Activated gamma-delta T cell (primary cell): ENCODE data around the gene KRTAP4-5.
"Not testable (repeated sequence)": the region's sequence is repeated elsewhere in the genome, so short reads cannot be mapped to it uniquely, and the experiment has no call there.

ENCODE experiments used
- DNase-seq: peaks from one replicate; lab custom pipeline; 2025; lab: John Stamatoyannopoulos, UW

The KRTAP4-5 gene

DNA sequence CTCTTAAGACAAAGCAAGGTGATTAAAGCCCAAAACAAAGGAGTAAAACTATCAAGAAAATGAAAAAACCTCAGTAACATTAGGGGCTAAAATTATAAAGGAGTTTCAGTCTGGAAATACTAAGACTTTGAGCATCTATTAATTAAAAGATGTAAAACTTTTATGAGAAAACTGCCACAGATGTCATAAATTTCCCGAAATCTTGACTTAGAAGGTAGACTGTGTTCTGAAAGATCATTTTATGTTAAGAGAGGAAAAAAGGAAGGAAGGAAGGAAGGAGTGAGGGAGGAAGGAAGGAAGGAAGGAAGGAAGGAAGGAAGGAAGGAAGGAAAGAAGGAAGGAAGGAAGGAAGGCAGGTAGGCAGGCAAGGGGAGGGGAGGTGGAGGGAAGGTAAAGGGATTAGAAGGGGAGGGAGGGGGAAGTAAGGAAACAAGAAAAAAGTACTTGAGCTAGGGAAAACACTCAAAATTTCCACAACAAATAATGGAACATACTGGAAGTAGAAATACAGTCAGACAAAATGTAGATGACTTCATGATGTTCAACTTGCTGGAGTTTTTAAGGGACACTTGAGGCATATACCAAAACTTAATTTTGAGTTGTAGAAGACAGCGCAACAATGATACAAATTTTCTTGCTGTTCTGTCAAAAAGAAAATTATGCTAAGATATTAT, 2.0 kb downstream of the KRTAP4-5 start:
- DNase-seq, result no peak

DNA sequence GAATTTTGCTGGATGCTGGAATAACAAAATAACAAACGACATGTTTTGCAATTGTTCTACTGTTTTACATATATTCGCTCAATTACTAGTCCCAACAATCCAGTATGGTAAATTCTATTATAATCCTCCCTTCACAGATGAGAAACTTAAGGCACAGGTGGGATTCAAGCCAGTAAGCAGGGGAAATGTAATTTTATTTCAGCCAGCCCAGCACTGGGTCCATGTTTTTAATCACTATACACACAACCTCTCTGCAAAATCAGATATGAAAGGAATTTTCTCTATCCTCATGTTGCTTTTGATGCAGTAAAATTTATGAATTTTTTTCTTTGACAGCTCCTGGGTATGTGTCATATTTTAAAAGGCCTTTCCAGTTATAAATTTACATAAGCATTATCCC, 4.4 kb downstream of the KRTAP4-5 start:
- no peak for DNase-seq

DNA sequence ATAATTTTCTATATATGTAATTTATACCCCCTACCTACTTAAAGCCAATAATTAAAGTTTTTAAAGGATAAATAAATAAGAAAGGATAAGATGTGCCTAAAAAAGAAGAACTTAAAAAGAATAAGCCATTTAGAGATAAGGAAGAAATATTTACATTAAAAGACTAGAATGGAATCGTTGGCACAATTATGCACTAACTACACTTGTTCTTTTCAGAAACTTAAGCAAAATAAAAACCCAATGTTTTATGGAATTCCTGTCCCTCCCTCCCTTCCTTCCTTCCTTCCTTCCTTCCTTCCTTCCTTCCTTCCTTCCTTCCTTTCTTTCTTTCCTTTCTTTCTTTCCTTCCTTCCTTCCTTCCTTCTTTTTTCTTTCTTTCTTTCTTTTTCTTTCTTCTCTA, 4.8 kb downstream of the KRTAP4-5 start:
- no peak for DNase-seq

DNA sequence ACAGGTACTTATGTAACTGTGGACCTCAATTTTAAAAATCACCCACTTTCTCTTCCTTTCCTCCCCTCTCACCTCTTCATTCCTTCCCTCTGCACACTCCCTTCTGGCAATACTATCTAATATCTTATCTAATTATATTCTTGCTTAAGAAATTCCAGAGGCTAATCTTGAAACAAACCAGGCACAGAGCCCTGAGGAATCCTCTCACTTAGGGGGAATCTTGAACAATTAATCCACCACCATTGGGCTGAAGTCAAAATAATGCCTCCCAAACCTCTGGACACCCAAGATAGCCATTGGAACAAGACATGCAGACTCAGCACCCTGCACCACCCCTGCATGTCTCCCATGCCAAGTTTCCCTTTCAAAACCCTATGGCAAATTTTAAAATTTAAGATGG, 8.3 kb downstream of the KRTAP4-5 start:
- DNase-seq, result no peak

DNA sequence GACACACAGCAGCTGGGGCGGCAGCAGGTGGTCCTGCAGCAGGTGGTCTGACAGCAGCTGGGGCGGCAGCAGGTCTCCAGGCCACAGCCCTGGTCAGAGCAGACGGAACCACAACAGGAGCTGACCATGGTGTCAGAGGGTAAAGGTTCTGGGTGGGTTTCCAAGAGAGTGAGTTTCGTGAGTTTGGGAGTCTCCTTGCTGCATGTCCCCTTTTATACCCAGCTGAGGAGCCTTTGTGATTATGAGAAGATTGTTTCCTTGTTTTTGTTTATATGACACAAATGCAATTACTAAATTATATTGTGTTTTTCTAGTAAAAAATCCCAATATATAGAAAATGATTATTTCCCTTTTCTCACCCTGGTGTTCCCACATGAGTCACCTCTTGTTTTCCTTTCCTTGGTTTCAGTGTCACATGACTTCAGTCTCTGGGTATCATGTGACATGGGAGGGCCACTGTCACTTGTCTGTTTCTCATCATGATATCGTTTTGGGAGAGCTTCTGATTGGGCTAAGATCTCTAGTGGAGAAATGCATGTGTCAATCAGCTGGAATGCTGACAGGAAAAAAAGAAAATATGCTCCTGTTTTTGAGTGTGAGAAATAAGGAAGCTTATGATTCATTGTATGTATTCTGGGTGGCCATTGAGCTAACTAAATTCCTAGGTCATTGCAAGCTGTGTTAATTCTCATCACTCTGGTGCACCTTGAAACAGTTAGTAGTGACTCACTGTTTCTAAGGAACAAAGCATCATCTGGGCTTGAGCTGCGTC, 9.1 kb downstream of the KRTAP4-5 start, which contains the start of gene KRTAP4-6:
KRTAP4-6 (minus strand) TSS at position 185 of the 772 bp plus-strand sequence; CDS start at position 128, 57 bp downstream.
- DNase-seq, result no peak

DNA sequence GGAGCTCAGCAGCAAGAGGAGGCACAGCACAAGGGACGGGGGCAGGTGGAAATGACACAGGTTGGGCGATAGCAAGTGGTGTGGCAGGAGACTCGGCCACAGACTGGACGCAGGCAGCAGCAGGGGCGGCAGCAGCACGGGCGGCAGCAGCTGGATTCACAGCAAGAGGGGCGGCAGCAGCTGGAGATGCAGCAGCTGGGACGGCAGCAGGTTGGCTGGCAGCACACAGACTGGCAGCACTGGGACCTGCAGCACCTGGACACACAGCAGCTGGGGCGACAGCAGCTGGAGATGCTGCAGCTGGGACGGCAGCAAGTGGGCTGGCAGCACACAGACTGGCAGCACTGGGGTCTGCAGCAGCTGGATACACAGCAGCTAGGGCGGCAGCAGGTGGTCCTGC, 9.8 kb downstream of the KRTAP4-5 start:
- DNase-seq, result not testable (repeated sequence)

DNA sequence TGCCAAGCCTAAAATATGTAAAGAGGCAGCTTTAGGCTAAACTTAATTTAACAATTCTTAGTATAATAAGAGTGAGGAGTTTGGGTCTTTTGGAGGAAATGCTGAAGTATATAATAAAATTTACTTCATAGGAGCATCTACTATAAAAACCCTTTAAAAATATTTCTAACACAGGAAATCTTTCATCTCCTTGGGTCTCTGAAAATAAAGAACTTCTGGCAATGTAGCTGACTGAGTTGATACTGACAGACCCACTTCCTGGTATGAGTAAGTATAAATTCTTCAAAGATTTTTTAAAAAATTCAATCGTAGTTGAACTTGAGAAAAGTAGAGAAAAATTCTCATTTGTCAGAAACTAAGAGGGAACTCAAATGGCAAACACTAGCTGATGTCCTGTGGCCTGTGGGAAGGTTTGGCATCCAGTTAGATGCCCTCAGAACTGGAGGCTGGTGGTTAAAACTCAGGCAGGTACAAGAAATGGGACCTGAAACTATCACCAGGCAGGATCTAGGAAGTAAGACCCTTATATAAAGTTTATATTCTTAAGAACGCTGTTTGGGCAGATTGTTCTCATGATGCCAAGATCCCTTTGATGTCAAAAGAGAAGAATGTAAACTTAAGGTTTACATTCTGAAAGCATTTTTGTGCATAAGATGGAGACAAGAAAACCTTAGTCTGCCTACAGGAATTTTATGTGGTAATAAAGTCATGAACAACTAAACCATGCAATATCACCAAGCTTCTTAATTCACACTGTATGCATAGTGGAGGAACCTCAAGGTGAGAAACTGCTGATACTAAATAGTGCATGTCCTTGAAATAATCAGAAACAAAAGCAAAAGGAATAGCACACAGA, 15.5 kb downstream of the KRTAP4-5 start:
- DNase-seq, result no peak

DNA sequence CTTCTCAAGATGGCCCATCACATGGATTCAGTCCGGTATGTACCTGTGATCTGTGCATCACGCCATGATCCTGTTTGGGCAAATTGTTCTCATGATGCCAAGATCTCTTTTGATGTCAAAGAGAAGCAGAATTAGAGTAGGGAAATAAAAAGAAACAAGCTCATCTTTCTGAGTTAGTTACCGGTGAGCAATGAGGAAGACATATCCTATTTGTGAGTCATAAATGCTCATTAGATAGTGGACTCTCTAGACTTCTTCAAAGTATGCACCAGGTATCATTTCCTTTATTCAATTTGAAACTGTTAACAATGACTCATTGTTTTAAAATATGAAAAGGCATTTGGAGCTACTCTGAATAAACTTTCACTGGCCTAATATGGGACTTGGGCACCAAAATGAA, 17.6 kb downstream of the KRTAP4-5 start:
- no peak for DNase-seq

DNA sequence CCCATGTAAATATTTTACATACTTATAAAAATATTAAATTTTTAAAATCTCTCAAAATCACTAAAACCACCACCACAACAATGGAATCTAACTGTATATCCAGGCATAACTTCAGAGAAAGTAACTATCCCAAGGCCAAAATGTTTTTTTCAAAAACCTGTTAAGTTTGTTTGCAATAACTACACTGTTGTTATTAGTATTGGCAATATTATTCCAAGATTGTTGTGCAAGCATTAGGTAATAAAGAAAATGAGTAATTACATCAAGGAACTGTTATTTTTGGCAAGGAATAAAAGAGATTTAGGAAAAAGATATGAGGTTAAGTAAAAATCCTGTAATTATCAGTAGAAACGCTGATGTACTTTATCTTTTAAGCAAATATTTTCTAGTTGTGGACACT, 22.3 kb downstream of the KRTAP4-5 start:
- no peak for DNase-seq

DNA sequence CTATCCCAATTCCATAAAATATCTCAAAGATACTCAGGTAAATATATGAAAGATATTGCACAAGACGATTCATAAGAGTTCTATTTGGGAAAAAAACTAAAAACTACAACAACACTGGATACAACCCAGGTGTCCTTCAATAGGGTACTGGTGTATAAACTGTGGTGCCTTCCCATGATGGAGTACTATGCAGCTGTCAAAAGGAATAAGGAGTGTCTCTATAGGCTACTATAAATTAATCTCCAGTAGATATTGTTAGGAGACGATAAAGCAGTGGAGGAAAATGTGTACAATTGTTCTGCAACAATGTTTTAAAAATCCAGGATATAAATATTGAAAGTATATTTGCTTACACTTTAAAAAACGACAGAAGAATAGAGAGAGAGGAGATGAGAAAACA, 23.2 kb downstream of the KRTAP4-5 start:
- DNase-seq, result no peak

DNA sequence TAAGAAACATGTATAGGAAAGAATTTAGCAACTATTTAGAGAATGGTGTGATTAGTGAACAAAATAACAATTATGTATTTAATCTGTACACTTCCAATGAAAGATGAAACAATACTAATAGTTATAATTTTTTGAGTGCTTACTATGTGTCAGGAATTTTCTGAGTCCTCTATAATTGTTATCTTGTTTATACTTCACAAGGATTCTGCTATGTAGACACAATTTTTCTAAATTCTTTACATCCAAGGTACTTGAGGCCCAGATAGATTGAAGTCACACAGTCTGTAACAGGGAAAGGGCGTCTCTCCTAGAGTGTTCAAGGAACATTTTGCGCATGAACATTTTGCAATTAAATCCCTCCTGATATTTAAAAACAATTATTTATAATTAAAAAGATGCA, 24.6 kb downstream of the KRTAP4-5 start:
- no peak for DNase-seq

DNA sequence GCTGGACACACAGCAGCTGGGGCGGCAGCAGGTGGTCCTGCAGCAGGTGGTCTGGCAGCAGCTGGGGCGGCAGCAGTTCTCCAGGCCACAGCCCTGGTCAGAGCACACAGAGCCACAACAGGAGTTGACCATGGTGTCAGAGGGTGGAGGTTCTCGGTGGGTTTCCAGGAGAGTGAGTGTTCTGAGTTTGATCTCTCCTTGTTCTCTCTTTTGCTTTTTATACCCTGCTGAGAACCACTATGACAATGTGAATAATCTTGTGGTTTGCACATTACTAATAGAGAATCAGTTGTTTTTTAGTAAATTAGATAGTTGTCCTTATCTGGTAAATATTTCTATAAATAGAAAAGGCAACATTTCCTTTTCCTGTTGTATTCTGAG, 25.6 kb downstream of the KRTAP4-5 start, which contains the start of gene KRTAP4-12:
KRTAP4-12 (minus strand) TSS at position 192 of the 381 bp plus-strand sequence; CDS start at position 132, 60 bp downstream.
- not testable (repeated sequence) for DNase-seq

DNA sequence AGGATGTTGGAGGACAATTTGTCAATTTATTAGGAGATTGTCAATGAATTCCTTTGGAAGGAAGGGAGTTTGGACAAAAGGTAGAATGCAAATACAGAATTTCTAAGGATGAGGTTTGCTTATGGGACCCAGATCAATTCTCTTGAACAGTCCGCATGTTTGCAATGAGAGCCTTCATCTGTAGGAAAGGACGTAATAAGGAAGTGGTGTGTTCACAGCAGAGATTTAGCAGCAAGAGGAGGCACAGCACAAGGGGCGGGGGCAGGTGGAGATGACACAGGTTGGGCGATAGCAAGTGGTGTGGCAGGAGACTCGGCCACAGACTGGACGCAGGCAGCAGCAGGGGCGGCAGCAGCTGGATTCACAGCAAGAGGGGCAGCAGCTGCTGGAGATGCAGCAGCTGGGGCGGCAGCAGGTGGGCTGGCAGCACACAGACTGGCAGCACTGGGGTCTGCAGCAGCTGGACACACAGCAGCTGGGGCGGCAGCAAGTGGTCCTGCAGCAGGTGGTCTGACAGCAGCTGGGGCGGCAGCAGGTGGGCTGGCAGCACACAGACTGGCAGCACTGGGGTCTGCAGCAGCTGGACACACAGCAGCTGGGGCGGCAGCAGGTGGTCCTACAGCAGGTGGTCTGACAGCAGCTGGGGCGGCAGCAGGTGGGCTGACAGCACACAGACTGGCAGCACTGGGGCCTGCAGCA, 26.2 kb downstream of the KRTAP4-5 start:
- not testable (repeated sequence) for DNase-seq

DNA sequence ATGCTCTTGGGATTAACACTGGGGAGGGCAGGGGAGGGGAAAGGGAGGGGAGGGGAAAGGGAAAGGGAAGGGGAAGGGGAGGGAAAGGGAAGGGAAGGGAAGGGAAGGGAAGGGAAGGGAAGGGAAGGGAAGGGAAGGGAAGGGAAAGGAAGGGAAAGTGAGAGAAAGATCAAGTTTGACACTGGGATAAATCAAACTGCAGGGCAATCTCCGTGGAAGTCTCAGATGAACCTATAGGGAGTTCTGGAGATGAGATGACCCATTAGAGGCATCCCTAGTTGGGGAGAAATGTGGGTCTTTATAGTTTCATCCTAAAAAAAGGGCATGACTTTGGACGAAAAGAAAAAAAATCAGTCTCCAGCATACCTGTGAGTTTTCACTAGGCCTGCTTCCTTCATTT, 27.9 kb downstream of the KRTAP4-5 start:
- no peak for DNase-seq

DNA sequence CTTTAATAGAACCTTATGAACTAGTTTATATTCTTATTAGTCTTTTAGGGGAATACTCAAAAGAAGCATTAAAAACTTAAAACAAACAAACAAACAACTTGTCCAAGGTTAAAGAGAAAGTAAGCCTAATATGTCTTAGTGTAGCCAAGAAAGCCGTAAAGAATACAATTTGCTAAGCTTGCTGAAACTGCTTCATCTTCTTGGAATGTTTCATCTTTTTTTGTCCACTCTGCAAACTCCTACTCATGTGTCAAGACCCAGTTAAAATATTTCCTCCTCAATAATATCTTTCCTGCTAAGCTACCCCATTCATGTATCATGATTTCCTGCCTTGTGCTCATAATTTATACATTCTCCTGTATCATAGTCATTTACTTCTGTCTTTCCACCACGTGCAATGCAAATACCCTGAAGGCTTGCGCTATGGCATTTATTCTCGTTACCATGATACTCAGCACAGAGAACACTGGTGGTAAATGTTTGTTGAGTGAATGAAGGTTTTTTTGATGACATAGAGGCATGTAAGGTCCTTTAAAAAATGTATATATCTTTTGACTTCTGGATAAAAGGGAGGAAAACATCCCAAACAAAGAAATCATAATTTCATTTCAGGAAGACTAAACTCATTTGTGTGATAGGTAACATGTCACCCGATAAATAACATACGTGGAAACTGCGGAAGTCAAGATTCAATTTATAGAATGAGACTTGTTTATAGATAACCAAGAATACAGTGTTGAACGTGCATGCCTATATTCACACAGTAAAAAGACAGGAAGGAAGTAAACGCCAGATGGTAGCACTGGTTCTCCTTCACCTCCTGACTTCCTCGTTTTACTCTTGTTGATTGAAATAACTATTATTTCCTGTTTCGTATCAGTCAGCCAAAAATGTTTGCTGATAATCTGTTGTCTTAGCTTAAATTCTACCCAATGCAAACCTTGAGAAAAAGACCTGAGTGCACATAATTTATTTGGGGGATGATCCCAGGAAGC, 29.6 kb downstream of the KRTAP4-5 start:
- DNase-seq, result not testable (repeated sequence)

DNA sequence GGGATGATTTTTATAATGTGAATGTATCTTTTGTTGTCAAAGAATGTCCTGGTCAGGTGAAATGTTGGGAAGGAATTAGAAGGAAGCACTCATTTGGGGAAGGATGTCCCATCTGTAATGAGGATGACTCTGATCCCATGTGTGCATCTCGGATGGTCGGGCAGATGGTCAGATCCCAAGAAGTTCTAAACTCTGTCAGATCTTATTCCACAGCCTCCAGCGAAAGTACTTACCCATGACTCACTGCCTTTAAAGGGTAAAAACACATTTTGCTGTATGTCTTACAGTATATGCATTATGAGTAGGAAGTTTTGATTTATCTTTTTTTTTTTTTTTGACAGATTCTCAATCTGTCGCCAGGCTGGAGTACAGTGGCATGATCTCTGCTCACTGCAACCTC, 30.9 kb downstream of the KRTAP4-5 start:
- DNase-seq, result no peak

DNA sequence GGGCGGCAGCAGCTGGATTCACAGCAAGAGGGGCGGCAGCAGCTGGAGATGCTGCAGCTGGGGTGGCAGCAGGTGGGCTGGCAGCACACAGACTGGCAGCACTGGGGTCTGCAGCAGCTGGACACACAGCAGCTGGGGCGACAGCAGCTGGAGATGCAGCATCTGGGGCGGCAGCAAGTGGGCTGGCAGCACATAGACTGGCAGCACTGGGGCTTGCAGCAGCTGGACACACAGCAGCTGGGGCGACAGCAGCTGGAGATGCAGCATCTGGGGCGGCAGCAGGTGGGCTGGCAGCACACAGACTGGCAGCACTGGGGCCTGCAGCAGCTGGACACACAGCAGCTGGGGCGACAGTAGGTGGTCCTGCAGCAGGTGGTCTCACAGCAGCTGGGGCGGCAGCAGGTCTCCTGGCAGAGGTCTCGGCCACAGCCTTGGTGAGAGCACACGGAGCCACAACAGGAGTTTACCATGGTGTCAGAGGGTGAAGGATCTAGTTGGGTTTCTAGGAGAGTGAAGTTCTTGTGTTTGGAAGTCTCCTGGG, 31.7 kb downstream of the KRTAP4-5 start, which contains the start of gene KRTAP4-11:
KRTAP4-11 (minus strand) TSS at position 528 of the 541 bp plus-strand sequence; CDS start at position 470, 58 bp downstream.
- not testable (repeated sequence) for DNase-seq

DNA sequence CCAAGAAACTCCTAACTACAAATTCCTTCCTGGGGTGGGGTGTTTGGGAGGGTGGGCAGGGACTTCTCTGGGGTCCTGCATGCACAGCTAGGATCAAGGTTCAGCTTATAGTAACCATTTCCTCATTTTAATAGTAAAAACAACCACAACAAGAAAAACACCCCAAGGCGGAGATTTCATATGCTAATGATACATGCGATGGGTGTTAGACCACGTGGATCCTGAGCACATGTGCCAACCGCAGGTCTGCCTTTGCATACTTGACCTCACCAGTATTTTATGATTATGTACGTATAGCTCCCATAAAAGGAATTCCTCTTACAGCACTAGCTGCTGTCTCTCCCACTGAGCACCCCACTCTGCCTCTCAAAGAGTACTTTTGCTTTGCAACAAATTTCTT, 33.3 kb downstream of the KRTAP4-5 start:
- no peak for DNase-seq

DNA sequence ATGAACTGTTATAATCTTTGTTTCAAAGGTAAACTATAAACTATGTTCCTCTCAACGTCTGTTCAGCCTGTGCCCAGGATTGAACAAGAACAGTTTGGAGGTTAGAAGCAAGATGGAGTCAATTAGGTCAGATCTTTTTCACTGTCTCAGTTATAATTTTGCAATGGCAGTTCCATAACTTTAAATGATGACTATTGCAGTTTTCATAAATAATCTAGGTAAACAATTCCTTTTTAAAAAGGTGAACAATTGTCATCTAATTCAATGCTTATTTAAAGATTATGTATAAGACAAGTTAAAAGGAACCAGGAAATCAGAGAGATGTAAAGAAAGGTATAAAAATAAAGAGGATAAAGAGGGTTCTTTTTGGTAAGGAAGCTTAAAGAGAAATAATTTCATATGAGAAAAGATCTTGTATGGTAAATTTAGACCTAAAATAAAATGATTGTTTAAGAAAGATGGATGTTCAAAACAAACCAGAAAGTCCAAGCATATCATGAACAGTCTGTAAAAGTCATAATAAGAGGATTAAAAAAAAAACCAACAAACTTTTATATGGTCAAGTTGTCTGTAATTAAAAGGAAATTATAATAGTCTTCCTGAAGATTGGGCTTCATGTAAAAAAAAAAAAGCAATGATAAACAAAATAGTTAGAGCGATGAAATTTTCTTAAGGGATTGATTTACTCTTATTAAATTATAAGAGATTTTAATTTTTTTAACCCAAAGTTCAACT, 38.3 kb downstream of the KRTAP4-5 start:
- no peak for DNase-seq
